Fibroblast of mammary gland (primary cell): ENCODE measurements around the gene GABARAP.
A peak's percentile ranks its signal among the peaks of the same experiment; 100 is the strongest.

ENCODE experiments used
- DNase-seq: peaks from one replicate; pipeline ENCODE4 v3.0.0-alpha.2; 2010; ENCODE audit warnings: low read depth
- H3K4me3 ChIP-seq: 2 replicates; pipeline ENCODE4 v1.5.1; 2011; ENCODE audit warnings: low read depth, mild to moderate bottlenecking, low read length, moderate library complexity; ENCODE audit not compliant: control insufficient read depth
- TF ChIP-seq, protein P1 (sequence below): conservative IDR thresholded peaks from 2 replicates; pipeline ENCODE4 v1.5.1; 2011; ENCODE audit warnings: low read depth, low read length, inconsistent platforms; ENCODE audit not compliant: control insufficient read depth, insufficient read depth

The GABARAP gene

DNA sequence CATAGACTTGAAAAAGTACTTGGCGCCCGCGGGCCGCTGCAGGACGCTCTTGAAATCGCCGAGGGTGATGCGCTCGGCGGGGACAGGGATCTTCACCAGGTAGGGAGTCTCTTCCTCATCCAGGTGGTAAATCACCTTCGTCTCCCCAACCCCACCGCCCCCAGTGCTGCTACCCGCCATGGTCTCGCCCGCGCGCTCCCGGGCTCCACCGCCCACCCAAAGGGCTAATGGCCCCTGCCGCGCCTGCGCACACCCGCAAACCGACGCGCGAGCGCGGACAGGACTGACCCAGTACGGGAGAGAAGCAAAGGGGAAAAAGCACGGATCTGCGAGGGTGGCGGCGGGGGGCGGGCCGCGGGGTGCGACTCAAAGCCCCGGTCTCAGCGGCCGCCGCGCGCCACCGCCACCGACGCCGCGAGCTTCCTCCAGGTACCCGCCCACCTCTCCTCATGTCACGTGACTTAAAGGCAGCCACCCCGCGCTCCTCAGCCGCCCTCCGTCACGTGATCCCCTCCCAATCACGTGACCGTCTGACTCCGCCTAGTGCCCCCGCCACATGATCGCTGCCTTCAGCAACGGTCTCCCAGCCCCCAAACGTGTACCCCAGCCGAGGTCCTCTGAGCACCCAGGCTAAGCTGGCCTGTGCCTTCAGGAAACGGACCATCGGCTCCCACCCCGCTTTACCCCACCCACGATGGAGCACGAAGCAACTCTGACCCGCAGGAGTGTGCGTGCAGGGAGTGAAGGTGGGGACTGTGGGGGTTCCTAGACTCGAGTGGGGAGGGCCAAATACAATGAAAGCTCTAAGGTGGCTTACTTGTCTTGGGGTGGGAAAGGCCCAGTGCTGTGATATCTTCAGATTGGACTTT is 7.9 kb downstream of the GABARAP start, which contains the start of gene DVL2:
Gene DVL2, minus strand, starts transcription at position 435 of the 869 bp plus-strand sequence. Its CDS starts 255 bp downstream, at position 180.
- H3K4me3 ChIP-seq: peak within 1 kb of the TSS; percentile 88
- TF ChIP-seq, protein P1, sequence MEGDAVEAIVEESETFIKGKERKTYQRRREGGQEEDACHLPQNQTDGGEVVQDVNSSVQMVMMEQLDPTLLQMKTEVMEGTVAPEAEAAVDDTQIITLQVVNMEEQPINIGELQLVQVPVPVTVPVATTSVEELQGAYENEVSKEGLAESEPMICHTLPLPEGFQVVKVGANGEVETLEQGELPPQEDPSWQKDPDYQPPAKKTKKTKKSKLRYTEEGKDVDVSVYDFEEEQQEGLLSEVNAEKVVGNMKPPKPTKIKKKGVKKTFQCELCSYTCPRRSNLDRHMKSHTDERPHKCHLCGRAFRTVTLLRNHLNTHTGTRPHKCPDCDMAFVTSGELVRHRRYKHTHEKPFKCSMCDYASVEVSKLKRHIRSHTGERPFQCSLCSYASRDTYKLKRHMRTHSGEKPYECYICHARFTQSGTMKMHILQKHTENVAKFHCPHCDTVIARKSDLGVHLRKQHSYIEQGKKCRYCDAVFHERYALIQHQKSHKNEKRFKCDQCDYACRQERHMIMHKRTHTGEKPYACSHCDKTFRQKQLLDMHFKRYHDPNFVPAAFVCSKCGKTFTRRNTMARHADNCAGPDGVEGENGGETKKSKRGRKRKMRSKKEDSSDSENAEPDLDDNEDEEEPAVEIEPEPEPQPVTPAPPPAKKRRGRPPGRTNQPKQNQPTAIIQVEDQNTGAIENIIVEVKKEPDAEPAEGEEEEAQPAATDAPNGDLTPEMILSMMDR: no peak
- DNase-seq: peak; percentile 94

DNA sequence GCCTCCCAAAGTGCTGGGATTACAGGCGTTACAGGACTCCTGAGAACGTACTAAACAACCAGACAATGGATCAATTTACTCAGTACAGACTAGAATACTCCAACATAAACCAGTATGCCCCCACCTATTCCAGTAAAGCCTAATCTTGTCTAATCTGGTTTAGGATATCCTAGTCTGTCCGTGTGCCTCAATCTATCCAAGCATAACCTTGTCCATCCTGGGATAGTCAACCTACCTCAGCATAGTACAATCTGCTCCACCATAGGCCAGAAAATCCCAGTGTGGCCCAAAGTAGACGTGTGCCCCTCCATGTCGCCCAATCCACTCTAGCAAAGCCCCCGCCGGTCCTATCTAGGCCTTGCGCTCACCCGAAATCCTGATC is 8.6 kb downstream of the GABARAP start:
- no peak for DNase-seq
- H3K4me3 ChIP-seq: peak overlapping the region; percentile 88
- TF ChIP-seq, protein P1: no peak

DNA sequence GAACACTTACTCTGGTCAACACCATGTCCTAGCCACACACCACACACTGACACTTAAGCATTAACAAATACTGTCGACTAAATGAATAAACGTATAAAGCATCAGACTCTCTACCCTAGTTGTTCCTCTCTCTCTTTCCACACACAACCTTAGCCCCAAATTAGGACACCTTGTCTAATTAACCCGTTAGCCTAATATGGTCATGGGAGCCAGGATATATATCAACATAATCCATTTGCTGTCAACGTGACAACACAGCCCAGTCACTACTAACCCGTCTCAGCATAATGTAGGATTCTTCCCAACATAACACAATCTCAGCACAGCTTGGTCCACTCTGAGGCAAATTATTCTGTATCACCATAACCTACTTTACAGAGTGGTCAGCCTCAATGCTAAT is 10.1 kb downstream of the GABARAP start:
- TF ChIP-seq, protein P1: no peak
- no peak for DNase-seq
- H3K4me3 ChIP-seq: peak overlapping the region; percentile 11

DNA sequence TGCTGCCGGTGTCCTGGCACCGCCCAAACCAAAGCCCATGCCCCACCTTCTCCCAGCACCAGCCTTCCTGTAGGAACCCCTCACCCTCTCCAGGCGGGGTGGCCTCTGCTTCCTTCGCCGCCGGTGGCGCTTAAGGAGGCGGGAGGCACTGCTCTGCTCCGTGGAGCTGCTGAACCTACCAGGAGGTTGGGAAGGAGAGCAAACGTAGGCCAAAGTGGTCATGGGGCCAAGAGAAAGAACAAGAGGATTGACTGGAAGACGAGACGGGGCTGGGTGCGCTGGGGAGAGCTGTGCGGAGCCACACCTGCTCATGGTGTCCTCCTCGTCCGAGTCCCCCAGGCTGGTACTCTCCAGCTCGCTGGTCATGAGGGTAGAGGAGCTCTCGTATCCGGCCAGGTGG is 12.7 kb downstream of the GABARAP start:
- TF ChIP-seq, protein P1: no peak
- no peak overlapping the region for H3K4me3 ChIP-seq
- no peak for DNase-seq

GRCh38 chr17:7228920-7229319 is 13.3 kb downstream of the GABARAP start:
- DNase-seq: no peak
- no peak overlapping the region for H3K4me3 ChIP-seq
- TF ChIP-seq, protein P1: no peak

GRCh38 chr17:7226721-7227710 is 15.2 kb downstream of the GABARAP start:
- H3K4me3 ChIP-seq: no peak overlapping the region
- no peak for DNase-seq
- TF ChIP-seq, protein P1: no peak
